ENCODE measurements around the gene TSPO. TPM values are rescaled to one million over a fixed set of nuclear protein-coding genes. Genes with fewer than 3 reads are reported as not detected.

The TSPO gene
- total RNA-seq = 100 to 1,000 TPM; 124 to 129 TPM

DNA sequence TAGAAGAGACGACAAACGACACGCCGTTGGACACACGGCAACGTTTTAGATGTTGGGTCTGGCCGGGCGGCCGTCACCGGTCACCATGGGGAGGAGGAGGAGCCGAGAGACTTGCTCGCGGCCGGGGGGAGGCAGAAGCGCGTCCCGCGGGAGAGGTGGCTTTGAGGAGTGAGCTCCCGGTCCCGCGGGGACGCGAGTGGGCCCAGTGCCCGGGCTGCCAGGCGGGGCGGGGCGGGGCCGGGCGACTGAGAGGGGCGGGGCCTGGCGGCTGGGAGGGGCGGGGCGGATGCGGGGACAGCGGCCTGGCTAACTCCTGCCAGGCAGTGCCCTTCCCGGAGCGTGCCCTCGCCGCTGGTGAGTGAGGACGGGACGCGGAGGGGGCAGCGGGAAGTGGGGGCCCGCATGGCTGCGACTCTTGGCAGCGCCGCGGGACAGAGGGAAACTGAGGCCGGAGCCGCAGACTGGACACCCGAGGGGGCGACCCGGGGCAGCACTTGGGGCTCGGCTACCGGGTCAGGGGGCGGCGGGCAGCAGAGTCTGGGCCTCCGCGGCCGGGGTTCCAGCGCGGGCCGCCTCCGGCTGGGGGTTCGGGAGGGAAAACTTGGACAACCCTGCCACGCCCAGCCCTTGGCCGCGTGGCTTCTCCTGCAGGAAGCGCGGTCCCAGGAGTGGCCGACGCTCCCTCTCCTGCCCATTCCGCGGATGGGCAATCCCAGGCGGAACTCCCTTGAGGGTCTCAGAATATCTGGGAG lies at the start of gene TSPO:
Gene TSPO (plus strand): TSS at position 309 of the 752 bp plus-strand sequence. CDS start 7,680 bp downstream, outside the sequence.

GRCh38 chr22:43110444-43110926 lies 40.9 kb upstream of the TSPO start, which contains the start of gene BIK:
TSS of gene BIK (plus strand) at chr22:43110750. CDS start at chr22:43124023, 13,273 bp downstream.

GRCh38 chr22:43142880-43143562 lies 8.3 kb upstream of the TSPO start, which contains the start of gene MCAT:
TSS of gene MCAT (minus strand) at chr22:43143398. CDS start at chr22:43143348, 50 bp downstream.

GRCh38 chr22:43186272-43187170 lies 35.2 kb downstream of the TSPO start, which contains the start of gene TTLL12:
TSS of gene TTLL12 (minus strand) at chr22:43187134. CDS start at chr22:43187069, 65 bp downstream.

Other genes with a start within 250 kb of the TSPO start
- gene PACSIN2, start 136.4 kb upstream of the TSPO start, total RNA-seq = 10 to 100 TPM; 32.4 to 37.9 TPM
- 1 to 10 TPM; 6.0 to 7.6 TPM for gene TTLL1, start 62.2 kb upstream of the TSPO start, total RNA-seq
- 1 to 10 TPM; 1.4 to 2.3 TPM for gene BIK, start 40.8 kb upstream of the TSPO start, total RNA-seq
- gene MCAT, start 8.2 kb upstream of the TSPO start, total RNA-seq = 10 to 100 TPM; 10.5 to 10.7 TPM
- gene TTLL12, start 35.6 kb downstream of the TSPO start, total RNA-seq = 10 to 100 TPM; 40.4 to 41.4 TPM
- gene SCUBE1, start 191.8 kb downstream of the TSPO start, total RNA-seq = not detected